ENCODE data around the gene FOXR1. TPM values are rescaled to one million over a fixed set of nuclear protein-coding genes. Genes with fewer than 3 reads are reported as not detected.
"Not testable (repeated sequence)": the region's sequence is repeated elsewhere in the genome, so short reads cannot be mapped to it uniquely, and the experiment has no call there.

Gene FOXR1
- total and polyA plus RNA-seq, 7 donors, result not detected

DNA sequence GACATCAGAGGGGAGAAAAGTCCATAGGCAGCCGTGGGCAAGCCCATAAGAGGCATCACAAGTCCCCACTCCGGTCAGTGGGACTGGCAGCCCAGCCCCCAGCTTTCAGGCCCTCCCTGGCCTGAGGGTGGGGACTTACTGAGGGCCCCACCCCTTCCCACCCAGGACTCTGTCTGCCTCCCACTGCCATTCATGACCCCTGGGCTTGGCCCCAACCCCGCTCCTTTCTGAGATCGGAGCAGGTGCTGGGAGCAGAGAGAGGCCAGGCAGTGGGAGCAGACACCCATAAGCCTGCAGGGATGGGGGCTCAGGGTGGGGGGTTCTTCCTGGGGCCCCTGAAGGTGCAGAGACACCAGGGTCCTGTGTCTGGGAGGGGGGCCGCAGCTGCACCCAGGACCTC lies 10.4 kb upstream of the FOXR1 start:
- Histone ChIP-seq H3K9me3 (no peaks in the 10 kb centered on the region), H3K27ac (no peak overlapping the region), H3K4me3 (no peak overlapping the region), H3K36me3 (ENCODE audit: insufficient read depth in 1 of 2, low read depth in 1 of 2) (no peaks in the 10 kb centered on the region), H3K27me3 (ENCODE audit: insufficient read depth in 3 of 3, low read length in 2 of 3) (no peaks in the 10 kb centered on the region), H3K4me1 (no peaks in the 10 kb centered on the region)
- no peak for ATAC-seq
- WGBS, 3 donors, result 73 to 85% (median 75%) methylated on average over 4 to 5 of the region's 5 CpGs
- no peak for DNase-seq
- intact Hi-C loops (cut with DNase I), result no loop called here
- TF ChIP-seq, protein P1, sequence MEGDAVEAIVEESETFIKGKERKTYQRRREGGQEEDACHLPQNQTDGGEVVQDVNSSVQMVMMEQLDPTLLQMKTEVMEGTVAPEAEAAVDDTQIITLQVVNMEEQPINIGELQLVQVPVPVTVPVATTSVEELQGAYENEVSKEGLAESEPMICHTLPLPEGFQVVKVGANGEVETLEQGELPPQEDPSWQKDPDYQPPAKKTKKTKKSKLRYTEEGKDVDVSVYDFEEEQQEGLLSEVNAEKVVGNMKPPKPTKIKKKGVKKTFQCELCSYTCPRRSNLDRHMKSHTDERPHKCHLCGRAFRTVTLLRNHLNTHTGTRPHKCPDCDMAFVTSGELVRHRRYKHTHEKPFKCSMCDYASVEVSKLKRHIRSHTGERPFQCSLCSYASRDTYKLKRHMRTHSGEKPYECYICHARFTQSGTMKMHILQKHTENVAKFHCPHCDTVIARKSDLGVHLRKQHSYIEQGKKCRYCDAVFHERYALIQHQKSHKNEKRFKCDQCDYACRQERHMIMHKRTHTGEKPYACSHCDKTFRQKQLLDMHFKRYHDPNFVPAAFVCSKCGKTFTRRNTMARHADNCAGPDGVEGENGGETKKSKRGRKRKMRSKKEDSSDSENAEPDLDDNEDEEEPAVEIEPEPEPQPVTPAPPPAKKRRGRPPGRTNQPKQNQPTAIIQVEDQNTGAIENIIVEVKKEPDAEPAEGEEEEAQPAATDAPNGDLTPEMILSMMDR (IDR thresholded peaks at IDR 0.05), result no peak

DNA sequence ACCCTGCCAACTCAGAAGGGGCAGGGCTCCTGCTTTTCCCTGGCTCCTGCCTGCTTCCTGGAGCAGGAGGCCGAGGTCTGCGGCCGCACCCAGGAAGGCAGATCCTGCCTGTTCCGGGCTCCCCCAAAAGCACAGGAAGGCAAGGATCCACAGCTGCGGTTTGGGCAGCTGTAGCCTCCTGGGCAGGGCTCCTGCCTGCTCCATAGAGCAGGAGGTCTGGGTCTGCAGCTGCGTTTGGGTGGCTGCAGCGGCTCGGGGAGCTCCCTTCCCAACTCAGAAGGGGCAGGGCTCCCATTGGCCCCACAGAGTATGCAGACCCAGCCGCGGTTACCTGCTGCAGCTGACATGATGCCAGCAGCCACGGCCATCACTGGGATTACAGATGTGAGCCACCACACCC lies 10.0 kb upstream of the FOXR1 start:
- no peak for ATAC-seq
- Histone ChIP-seq H3K27me3 (ENCODE audit: insufficient read depth in 3 of 3, low read length in 2 of 3) (no peaks in the 10 kb centered on the region), H3K4me1 (no peaks in the 10 kb centered on the region), H3K4me3 (no peak overlapping the region), H3K36me3 (ENCODE audit: insufficient read depth in 1 of 2, low read depth in 1 of 2) (no peaks in the 10 kb centered on the region), H3K27ac (no peak overlapping the region), H3K9me3 (no peaks in the 10 kb centered on the region)
- DNase-seq, result no peak
- 28 to 38% (median 33%) methylated on average over 11 of the region's 11 CpGs for WGBS, 3 donors
- intact Hi-C loops (cut with DNase I), result no loop called here
- TF ChIP-seq, protein P1 (IDR thresholded peaks at IDR 0.05), result no peak

DNA sequence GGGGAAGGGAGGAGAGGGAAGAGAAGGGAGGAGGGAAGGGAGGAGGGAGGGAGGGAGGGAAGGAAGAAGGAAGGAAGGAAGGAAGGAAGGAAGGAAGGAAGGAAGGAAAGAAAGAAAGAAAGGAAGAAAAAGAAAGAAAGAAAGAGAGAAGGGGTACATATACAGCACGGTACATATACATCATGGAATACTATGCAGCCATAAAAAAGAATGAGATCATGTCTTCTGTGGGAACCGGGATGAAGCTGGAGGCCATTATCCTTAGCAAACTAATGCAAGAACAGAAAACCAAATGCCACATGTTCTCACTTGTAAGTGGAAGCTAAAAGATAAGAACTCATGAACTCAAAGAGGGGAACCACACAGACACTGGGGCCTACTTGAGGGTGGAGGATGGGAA lies 2.1 kb upstream of the FOXR1 start:
- intact Hi-C loops (cut with DNase I); H3K9me3 ChIP-seq; H3K4me3 ChIP-seq; ATAC-seq; H3K27ac ChIP-seq; DNase-seq; H3K36me3 ChIP-seq (ENCODE audit: insufficient read depth in 1 of 2, low read depth in 1 of 2); H3K4me1 ChIP-seq: not testable (repeated sequence)
- 88 to 97% (median 90%) methylated on average over 2 of the region's 2 CpGs for WGBS, 3 donors
- H3K27me3 ChIP-seq (ENCODE audit: insufficient read depth in 3 of 3, low read length in 2 of 3), result peaks cover 0 to 14% (median 6%) of the 10 kb centered on the region in 3 donors

DNA sequence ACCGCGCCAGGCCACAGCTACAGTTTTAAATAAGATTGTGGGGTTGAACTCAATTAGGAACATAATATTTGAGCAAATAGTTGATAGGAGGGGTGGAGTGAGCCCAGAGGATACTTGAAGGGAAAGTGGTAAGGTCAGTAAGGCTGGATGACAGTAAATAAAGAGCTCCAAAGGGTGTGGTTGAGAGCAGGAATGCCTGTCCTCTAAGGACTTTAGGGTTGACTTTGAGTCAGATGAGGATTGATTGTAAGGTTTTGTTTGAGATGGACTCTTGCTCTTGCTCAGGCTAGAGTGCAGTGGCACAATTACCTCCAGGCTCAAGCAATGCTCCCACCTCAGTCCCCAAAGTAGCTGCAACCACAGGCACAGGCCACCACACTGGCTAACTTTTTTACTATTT lies 2.4 kb downstream of the FOXR1 start:
- WGBS, 3 donors, result 85 to 96% (median 93%) methylated on average over 2 of the region's 2 CpGs
- intact Hi-C loops (cut with DNase I), result loop anchor here in 1 of 2 donors (5.0 kb wide), 1 partner anchor 37 kb away; no protein-coding TSS in a partner anchor
- TF ChIP-seq, protein P1 (IDR thresholded peaks at IDR 0.05), result no peak

DNA sequence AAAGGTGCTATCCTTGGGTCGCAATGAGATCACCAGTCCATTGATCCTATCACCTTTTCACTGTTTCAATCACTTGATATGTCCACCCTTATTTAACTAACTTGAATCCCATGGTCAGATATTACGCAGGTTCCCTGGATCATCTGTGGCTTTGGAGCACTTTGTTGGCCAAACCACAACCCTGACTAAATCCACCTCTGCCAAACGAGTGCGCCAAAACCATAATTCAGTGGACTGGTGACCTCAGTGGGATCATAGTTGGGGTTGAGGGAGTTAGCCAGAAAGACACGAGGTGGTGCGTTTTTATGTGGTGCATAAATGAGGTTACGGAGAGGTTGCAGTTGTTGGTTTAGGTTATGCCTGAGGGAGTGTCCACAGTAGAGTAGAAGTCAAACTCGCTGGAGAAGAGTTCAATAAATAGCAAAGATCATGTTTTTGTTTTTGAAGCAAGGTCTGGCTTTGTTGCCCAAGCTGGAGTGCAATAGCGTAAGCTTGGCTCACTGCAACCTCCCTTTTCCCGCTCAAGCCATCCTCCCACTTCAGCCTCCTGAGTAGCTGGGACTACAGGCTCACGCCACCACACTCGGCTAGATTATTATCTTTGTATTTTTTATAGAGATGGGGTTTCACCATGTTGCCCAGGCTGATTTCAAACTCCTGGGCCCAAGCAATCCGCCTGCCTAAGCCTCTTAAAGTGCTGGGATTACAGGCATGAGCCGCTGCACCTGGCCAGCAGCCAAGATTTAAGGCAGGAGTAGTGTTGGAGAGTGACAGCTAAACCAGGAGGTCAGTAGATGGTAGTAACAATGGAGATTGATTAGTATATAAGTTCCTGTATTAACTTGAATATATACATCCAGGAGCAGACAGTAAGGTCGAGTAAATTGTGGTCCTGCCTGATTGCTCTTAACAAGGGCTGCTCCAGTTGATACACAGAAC lies 4.5 kb downstream of the FOXR1 start:
- Histone ChIP-seq H3K27me3 (ENCODE audit: insufficient read depth in 3 of 3, low read length in 2 of 3) (peaks cover 0 to 11% (median 4%) of the 10 kb centered on the region in 3 donors), H3K4me1 (no peaks in the 10 kb centered on the region), H3K9me3 (no peaks in the 10 kb centered on the region), H3K4me3 (no peak overlapping the region), H3K27ac (no peak overlapping the region), H3K36me3 (ENCODE audit: insufficient read depth in 1 of 2, low read depth in 1 of 2) (no peaks in the 10 kb centered on the region)
- TF ChIP-seq, protein P1 (IDR thresholded peaks at IDR 0.05), result no peak
- DNase-seq (no peak), ATAC-seq (no peak)
- intact Hi-C loops (cut with DNase I), result no loop called here
- WGBS, 3 donors, result 74 to 79% (median 74%) methylated on average over 15 of the region's 15 CpGs

More for the DNA sequence above, 2.4 kb downstream of the FOXR1 start:
- Histone ChIP-seq H3K9me3 (no peaks in the 10 kb centered on the region), H3K36me3 (ENCODE audit: insufficient read depth in 1 of 2, low read depth in 1 of 2) (no peaks in the 10 kb centered on the region), H3K4me3 (no peak overlapping the region), H3K27ac (no peak overlapping the region), H3K27me3 (ENCODE audit: insufficient read depth in 3 of 3, low read length in 2 of 3) (peaks cover 0 to 14% (median 6%) of the 10 kb centered on the region in 3 donors), H3K4me1 (no peaks in the 10 kb centered on the region)
- no peak for DNase-seq
- ATAC-seq, result no peak

Measured in psoas muscle (tissue), 8 donors.